Retinal pigment epithelial cell (primary cell): ENCODE results near the gene LCN12.

Experiments used
- DNase-seq: peaks from one replicate; pipeline ENCODE4 v3.0.0-alpha.2; 2010; ENCODE audit warnings: low read depth
- H3K4me3 ChIP-seq: 2 replicates; pipeline ENCODE4 v1.5.1; 2011; ENCODE audit warnings: mild to moderate bottlenecking, low read length, control low read depth, moderate library complexity
- CTCF ChIP-seq: conservative IDR thresholded peaks from 2 replicates; pipeline ENCODE4 v1.5.1; 2011; ENCODE audit warnings: low read depth, low read length, control low read depth, inconsistent platforms

Gene LCN12

GRCh38 chr9:136990242-136990911 lies 38.3 kb downstream of the LCN12 start:
- no peak for TF ChIP-seq CTCF
- DNase-seq, result no peak
- no peak overlapping the region for H3K4me3 ChIP-seq

DNA sequence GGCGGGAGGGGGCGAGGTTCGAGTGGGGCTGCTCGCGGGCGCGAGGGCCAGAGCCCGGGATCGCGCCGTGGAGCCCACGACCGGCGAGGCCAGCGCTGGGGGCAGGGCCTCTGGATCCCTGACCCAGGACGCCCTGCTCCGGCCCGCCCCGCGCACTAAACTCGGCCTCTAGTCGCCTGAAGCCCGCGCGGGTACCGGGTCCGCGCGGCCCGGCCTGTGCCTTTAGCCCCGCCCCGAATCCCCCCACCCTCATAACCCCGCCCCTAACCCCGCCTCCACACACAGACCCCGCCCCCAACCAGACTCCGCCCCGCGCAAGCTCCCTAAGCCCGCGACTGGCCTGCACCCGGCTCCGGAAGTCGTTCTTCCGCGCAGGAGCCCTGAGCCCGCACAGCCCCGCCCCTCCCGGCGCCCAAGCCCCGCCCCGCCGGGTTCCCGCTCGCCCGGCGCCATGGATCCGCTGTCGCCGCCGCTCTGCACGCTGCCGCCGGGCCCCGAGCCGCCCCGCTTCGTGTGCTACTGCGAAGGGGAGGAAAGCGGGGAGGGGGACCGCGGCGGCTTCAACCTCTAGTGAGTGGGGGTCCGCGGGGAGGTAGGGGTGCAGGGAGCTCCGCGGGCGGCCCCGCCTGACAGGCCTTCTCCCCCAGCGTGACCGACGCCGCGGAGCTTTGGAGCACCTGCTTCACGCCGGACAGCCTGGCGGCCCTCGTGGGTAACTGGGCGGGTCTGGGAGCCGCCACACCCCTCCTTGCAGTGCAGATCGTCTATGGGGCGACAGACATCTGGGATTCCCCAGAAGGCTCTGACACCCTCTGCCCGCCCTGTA lies 40.1 kb downstream of the LCN12 start, which contains the start of gene PAXX:
Gene PAXX, plus strand, starts transcription at position 430 of the 826 bp plus-strand sequence. Its CDS starts 22 bp downstream, at position 452.
- TF ChIP-seq CTCF, result no peak
- H3K4me3 ChIP-seq, result peak within 1 kb of the TSS; percentile 60
- DNase-seq, result peak; percentile 59

DNA sequence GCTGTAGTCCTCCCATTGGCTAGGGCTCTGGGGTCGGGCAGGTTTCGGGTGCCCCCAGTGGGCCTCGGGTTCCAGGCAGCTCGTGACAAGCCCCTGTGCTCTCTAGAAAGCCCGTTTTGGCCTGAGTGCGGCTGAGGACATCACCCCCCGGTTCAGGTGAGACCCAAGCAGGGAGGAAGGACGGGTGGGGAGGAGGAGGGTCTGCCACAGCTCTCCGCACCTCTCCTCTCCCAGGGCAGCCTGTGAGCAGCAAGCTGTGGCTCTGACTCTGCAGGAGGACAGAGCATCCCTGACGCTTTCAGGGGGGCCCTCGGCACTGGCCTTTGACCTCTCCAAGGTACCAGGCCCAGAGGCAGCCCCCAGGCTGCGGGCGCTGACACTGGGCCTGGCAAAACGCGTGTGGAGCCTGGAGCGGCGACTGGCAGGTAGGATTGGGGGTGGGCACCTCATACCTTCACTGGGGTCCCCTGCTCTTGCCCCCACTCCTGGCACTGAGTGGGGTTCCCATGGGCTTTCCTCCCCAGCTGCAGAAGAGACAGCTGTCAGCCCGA lies 40.8 kb downstream of the LCN12 start:
- no peak for DNase-seq
- TF ChIP-seq CTCF, result no peak
- H3K4me3 ChIP-seq, result peak overlapping the region; percentile 60

DNA sequence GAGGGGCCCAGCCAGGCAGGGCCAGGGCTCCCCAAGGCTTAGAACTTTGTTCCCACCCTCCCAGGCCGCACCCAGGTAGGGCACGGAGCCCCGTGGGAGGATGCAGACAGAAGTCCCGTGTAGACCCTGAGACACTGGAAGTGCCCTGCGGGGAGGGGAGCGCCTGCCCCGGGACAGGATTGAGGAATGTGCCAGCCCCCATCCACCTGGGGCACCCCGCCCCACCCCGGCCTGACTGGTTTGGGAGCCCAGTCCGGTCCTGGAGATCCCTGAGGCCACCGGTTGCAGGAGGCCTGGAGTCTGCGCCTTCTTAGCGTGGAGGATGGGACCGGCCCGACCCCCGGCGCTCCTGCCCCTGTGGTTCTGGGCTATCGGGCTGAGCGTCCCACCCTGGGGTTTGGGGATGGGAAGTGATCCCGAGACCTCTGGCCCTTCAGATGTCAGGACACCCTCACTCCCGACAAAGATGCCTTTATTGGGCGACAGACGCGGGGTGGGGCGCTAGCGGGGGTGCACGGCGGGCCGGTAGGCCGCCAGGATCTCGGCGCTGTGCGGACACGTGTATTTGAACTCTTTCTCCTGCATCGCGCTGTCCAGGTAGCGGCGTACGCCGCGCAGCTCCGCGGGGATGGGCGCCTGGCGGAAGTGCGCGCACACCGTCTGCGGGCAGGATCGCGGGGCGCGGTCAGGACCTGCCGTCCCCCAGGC lies 42.3 kb downstream of the LCN12 start:
- no peak overlapping the region for H3K4me3 ChIP-seq
- DNase-seq, result no peak
- no peak for TF ChIP-seq CTCF

- no peak for TF ChIP-seq CTCF
- DNase-seq, result no peak
- H3K4me3 ChIP-seq, result no peak overlapping the region
These were observed 42.8 kb downstream of the LCN12 start for GRCh38 chr9:136994888-136995230.

DNA sequence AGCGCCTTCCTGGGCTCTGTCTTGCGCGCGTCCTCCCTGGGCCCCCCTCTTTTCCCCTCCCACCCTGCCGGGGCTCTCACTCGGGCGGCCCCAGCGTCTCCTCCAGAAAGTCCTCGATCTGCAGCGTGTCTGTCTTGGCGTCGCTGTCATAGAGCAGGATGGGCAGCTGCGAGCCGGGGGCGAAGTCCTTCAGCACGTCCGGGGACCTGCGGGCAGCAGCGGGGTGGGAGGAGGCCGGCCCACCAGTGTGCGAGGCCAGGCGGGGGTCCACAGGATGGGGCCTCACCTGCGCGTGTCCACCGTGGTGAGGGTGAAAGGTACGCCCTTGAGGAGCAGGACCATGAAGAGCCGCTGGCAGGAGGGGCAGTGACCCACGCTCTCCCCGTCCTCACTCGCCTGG lies 43.3 kb downstream of the LCN12 start:
- TF ChIP-seq CTCF, result no peak
- H3K4me3 ChIP-seq, result no peak overlapping the region
- no peak for DNase-seq
